Hepatocyte (in vitro differentiated cells): ENCODE measurements around the gene UPK2. TPM values are rescaled to one million over a fixed set of nuclear protein-coding genes. Genes with fewer than 3 reads are reported as not detected.
"Not testable (repeated sequence)": the region's sequence is repeated elsewhere in the genome, so short reads cannot be mapped to it uniquely, and the experiment has no call there.

ENCODE experiments used
- DNase-seq: peaks from one replicate; pipeline ENCODE4 v3.0.0-alpha.2; 2016; ENCODE audit warnings: low spot score
- H2AFZ ChIP-seq: fragments of 200-600 bp; sonication (generic); 2 replicates; pipeline ENCODE4 v1.6.0; 2016; ENCODE audit warnings: antibody characterized with exemption, mild to moderate bottlenecking
- H3K27ac ChIP-seq: fragments of 200-600 bp; sonication (generic); 2 replicates; pipeline ENCODE4 v1.5.1; 2016; ENCODE audit warnings: mild to moderate bottlenecking
- H3K27me3 ChIP-seq: fragments of 200-600 bp; sonication (generic); 2 replicates; pipeline ENCODE4 v1.6.1; 2016
- H3K36me3 ChIP-seq: fragments of 200-600 bp; sonication (generic); replicated peaks from 2 replicates; pipeline ENCODE4 v1.5.1; 2016; ENCODE audit warnings: low read depth; ENCODE audit not compliant: insufficient read depth
- H3K4me1 ChIP-seq: fragments of 200-600 bp; sonication (generic); 2 replicates; pipeline ENCODE4 v1.5.1; 2016; ENCODE audit warnings: mild to moderate bottlenecking, moderate library complexity; ENCODE audit not compliant: insufficient read depth
- H3K4me2 ChIP-seq: fragments of 200-600 bp; sonication (generic); 2 replicates; pipeline ENCODE4 v1.6.0; 2016
- H3K4me3 ChIP-seq: fragments of 200-600 bp; sonication (generic); 2 replicates; pipeline ENCODE4 v1.5.1; 2016; ENCODE audit warnings: mild to moderate bottlenecking
- H3K79me2 ChIP-seq: fragments of 200-600 bp; sonication (generic); 2 replicates; pipeline ENCODE4 v1.6.0; 2017; ENCODE audit warnings: mild to moderate bottlenecking
- H3K9me2 ChIP-seq: fragments of 200-600 bp; sonication (generic); replicated peaks from 2 replicates; pipeline ENCODE4 v1.6.0; 2017; ENCODE audit warnings: mild to moderate bottlenecking; ENCODE audit not compliant: insufficient read depth
- H3K9me3 ChIP-seq: fragments of 200-600 bp; sonication (generic); 2 replicates; pipeline ENCODE4 v1.5.1; 2016; ENCODE audit warnings: low read depth, mild to moderate bottlenecking
- H4K20me1 ChIP-seq: fragments of 200-600 bp; sonication (generic); 2 replicates; pipeline ENCODE4 v1.6.0; 2016; ENCODE audit warnings: mild to moderate bottlenecking; ENCODE audit not compliant: insufficient read depth, poor library complexity, severe bottlenecking
- EZH2 ChIP-seq: fragments of 200-600 bp; sonication (generic); IDR thresholded peaks from 2 replicates; pipeline ENCODE4 v1.6.1; 2016; ENCODE audit warnings: antibody characterized with exemption, mild to moderate bottlenecking, borderline replicate concordance
- EZH2phosphoT487 ChIP-seq: fragments of 200-600 bp; sonication (generic); IDR thresholded peaks from one replicate; pipeline ENCODE4 v1.6.1; 2018; ENCODE audit warnings: antibody characterized with exemption, mild to moderate bottlenecking, low read depth, moderate library complexity; ENCODE audit not compliant: unreplicated experiment, severe bottlenecking
- WGBS: methylation state at CpG from one replicate; pipeline ENCODE4 v1.1.6; 2016; ENCODE audit warnings: low lambda C conversion rate; ENCODE audit errors: missing lambda C conversion rate; 5-methylcytosine and 5-hydroxymethylcytosine counted together
- polyA plus RNA-seq: library from polyadenylated mRNA; unstranded; fragments of >200 nt; fragmentation: Nextera tagmentation; extraction: Ambion mirVana; gene quantifications from 2 replicates; pipeline ENCODE4 v1.2.1, GENCODE V29; 2016
- total RNA-seq: library from RNA; depleted of rRNA; stranded (reverse); fragments of >200 nt; gene quantifications from 2 replicates; pipeline ENCODE4 v1.2.3, GENCODE V29; 2014
- TF ChIP-seq, protein P1 (sequence below): fragments of 200-600 bp; sonication (generic); IDR thresholded peaks from 2 replicates; pipeline ENCODE4 v1.5.1; 2016; ENCODE audit warnings: antibody characterized with exemption, mild to moderate bottlenecking; ENCODE audit not compliant: poor library complexity

The UPK2 gene
- total and polyA plus RNA-seq, 2 experiments from 2014 or later = 2.2 to 55.3 TPM

DNA sequence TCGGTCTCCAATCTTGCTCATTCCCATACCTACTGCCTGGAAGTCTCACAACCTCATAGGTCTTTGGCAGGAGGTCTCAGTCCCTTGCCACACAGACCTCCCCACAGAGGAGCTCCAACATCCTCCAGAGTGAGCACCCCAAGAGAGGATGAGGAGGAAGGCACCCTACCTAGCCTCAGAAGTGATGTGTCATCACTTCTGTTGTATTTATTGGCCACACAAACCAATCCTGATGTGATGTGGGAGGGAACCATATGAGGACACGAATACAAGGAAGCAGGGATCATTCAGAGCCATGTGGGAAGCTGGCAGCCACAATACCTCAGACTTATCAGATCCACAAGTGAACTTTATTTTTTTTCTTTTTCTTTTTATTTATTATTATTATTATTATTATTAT, 9.0 kb upstream of the UPK2 start:
- H3K9me2 ChIP-seq = no peaks in the 10 kb centered on the region
- H3K79me2 ChIP-seq = no peaks in the 10 kb centered on the region
- H3K4me2 ChIP-seq = no peak overlapping the region
- no peaks in the 10 kb centered on the region for H3K9me3 ChIP-seq
- H3K4me3 ChIP-seq = no peak overlapping the region
- no peak for DNase-seq
- no peaks in the 10 kb centered on the region for H3K27me3 ChIP-seq
- H2AFZ ChIP-seq = no peak overlapping the region
- H3K36me3 ChIP-seq = no peaks in the 10 kb centered on the region
- H3K4me1 ChIP-seq = no peaks in the 10 kb centered on the region
- TF ChIP-seq EZH2phosphoT487 (no peak), EZH2 (no peak)
- TF ChIP-seq, protein P1, sequence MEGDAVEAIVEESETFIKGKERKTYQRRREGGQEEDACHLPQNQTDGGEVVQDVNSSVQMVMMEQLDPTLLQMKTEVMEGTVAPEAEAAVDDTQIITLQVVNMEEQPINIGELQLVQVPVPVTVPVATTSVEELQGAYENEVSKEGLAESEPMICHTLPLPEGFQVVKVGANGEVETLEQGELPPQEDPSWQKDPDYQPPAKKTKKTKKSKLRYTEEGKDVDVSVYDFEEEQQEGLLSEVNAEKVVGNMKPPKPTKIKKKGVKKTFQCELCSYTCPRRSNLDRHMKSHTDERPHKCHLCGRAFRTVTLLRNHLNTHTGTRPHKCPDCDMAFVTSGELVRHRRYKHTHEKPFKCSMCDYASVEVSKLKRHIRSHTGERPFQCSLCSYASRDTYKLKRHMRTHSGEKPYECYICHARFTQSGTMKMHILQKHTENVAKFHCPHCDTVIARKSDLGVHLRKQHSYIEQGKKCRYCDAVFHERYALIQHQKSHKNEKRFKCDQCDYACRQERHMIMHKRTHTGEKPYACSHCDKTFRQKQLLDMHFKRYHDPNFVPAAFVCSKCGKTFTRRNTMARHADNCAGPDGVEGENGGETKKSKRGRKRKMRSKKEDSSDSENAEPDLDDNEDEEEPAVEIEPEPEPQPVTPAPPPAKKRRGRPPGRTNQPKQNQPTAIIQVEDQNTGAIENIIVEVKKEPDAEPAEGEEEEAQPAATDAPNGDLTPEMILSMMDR = no peak
- WGBS = 88% methylated on average over 1 of the region's 2 CpGs
- no peak overlapping the region for H3K27ac ChIP-seq
- no peaks in the 10 kb centered on the region for H4K20me1 ChIP-seq

DNA sequence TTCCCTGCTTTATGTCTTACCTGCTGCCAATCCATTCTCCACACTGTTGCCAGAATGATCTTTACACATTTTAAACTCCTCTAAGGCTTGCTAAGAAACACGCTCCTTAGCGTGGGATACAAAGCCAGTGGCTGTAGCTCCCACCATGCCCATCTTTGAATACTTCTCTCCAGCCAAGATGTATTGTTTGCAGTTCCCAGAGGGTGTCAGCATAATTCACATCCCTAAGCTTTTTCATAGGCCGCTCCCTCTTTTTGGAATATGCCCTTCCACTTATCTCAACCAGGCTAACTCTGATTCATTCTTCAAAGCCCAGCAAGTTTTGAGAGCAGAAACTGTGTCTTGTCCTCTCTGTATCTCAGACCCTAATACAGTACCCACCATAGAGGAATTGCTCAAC, 8.1 kb upstream of the UPK2 start:
- H3K27me3 ChIP-seq = no peaks in the 10 kb centered on the region
- H3K4me1 ChIP-seq = no peaks in the 10 kb centered on the region
- no peak overlapping the region for H3K27ac ChIP-seq
- no peaks in the 10 kb centered on the region for H3K36me3 ChIP-seq
- H3K4me2 ChIP-seq = no peak overlapping the region
- H2AFZ ChIP-seq = no peak overlapping the region
- no peaks in the 10 kb centered on the region for H3K79me2 ChIP-seq
- no peaks in the 10 kb centered on the region for H3K9me3 ChIP-seq
- no peak for DNase-seq
- H3K9me2 ChIP-seq = no peaks in the 10 kb centered on the region
- TF ChIP-seq, protein P1 = no peak
- TF ChIP-seq EZH2phosphoT487 (no peak), EZH2 (no peak)
- 74% methylated on average over 3 of the region's 3 CpGs for WGBS
- no peak overlapping the region for H3K4me3 ChIP-seq
- H4K20me1 ChIP-seq = no peaks in the 10 kb centered on the region

DNA sequence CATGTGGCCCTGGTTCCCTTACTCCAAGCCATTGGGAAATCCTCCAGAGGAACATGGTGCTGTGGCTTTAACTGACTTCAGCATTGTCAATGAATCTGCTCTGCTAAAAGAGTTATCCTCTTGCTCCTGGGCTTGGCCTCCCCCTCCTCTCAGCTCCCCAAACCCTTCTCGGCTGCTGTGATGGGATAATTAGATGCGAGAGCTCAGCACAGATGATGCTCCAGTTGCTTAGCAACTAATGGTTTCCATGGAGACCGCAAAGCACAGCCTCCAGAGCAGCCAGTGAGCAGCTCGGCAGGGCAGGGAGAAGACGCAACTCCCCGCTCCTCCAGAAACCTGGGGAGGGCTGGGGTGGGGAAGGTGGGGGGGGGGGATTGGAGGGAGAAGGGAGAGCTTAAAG, 2.8 kb upstream of the UPK2 start:
- H3K9me2 ChIP-seq = no peaks in the 10 kb centered on the region
- 10% methylated on average over 6 of the region's 6 CpGs for WGBS
- H3K4me2 ChIP-seq = no peak overlapping the region
- no peak for DNase-seq
- TF ChIP-seq, protein P1 = no peak
- TF ChIP-seq EZH2 (no peak), EZH2phosphoT487 (no peak)
- H3K27ac ChIP-seq = no peak overlapping the region
- no peaks in the 10 kb centered on the region for H3K27me3 ChIP-seq
- no peak overlapping the region for H3K4me3 ChIP-seq
- no peaks in the 10 kb centered on the region for H3K36me3 ChIP-seq
- H2AFZ ChIP-seq = no peak overlapping the region
- no peaks in the 10 kb centered on the region for H3K9me3 ChIP-seq
- no peaks in the 10 kb centered on the region for H4K20me1 ChIP-seq
- no peaks in the 10 kb centered on the region for H3K4me1 ChIP-seq
- no peaks in the 10 kb centered on the region for H3K79me2 ChIP-seq

DNA sequence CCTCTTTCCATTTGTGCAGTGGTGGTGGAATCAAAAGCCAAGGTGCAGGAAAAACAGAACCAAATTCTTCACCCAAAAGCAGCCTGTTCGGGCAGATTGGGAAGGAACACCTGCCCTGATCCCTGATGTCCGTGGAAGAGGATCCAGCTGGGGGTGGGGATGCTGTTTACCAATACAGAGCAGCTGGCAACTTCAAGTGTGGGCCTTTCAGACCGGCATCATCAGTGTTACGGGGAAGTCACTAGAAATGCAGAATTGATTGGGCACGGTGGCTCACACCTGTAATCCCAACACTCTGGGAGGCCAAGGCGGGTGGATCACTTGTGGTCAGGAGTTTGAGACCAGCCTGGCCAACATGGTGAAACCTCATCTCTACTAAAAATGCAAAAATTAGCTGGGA, 2.1 kb upstream of the UPK2 start:
- not testable (repeated sequence) for H3K9me2 ChIP-seq, H4K20me1 ChIP-seq, H3K27me3 ChIP-seq, H3K4me1 ChIP-seq, H3K4me2 ChIP-seq, H3K27ac ChIP-seq, H3K79me2 ChIP-seq, H3K9me3 ChIP-seq, H3K4me3 ChIP-seq, DNase-seq, H2AFZ ChIP-seq, H3K36me3 ChIP-seq
- 51% methylated on average over 6 of the region's 6 CpGs for WGBS
